ENCODE data around the gene PHACTR3.

The PHACTR3 gene

DNA sequence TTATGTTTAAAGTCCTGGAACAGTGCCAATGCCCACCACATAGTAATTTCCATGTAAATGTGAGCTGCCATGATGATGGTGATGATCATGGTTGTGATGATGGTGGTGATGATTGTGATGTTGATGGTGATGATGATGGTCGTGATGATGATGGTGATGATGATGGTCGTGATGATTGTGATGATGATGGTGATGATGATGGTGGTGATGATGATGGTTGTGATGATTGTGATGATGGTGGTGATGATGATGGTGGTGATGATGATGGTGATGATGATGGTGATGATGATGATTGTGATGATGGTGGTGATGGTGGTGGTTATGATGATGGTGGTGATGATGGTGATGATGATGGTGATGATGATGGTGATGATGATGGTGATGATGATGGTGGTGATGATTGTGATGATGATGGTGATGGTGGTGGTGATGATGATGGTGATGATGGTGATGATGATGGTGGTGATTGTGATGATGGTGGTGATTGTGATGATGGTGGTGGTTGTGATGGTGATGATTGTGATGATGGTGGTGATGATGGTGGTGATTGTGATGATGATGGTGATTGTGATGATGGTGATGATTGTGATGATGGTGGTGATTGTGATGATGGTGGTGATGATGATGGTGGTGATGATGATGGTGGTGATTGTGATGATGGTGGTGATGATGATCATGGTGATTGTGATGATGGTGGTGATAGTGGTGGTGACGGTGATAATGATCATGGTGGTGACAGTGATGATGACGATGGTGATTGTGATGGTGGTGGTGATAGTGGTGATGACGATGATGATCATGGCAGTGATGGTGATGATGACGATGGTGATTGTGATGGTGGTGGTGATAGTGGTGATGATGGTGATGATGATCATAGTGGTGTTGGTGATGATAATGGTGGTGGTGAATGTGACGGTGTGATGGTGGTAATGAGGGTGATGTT, 82.3 kb downstream of the PHACTR3 start:
- no peaks in the 10 kb centered on the region for H3K36me3 ChIP-seq (ENCODE audit: insufficient read depth, low read length)
- H3K9ac ChIP-seq (ENCODE audit: low read length): no peak overlapping the region
- H2AFZ ChIP-seq (ENCODE audit: low read length): no peak overlapping the region
- H3K4me2 ChIP-seq (ENCODE audit: low read length): no peak overlapping the region
- no peak overlapping the region for H3K27ac ChIP-seq (ENCODE audit: low read depth, low read length, poor library complexity, severe bottlenecking)
- H3K79me2 ChIP-seq (ENCODE audit: insufficient read depth, low read length): no peaks in the 10 kb centered on the region
- H3K27me3 ChIP-seq (ENCODE audit: insufficient read depth, low read length): peaks cover under 1% of the 10 kb centered on the region; the same call in 1 of the 2 replicates
- TF ChIP-seq, protein P1, sequence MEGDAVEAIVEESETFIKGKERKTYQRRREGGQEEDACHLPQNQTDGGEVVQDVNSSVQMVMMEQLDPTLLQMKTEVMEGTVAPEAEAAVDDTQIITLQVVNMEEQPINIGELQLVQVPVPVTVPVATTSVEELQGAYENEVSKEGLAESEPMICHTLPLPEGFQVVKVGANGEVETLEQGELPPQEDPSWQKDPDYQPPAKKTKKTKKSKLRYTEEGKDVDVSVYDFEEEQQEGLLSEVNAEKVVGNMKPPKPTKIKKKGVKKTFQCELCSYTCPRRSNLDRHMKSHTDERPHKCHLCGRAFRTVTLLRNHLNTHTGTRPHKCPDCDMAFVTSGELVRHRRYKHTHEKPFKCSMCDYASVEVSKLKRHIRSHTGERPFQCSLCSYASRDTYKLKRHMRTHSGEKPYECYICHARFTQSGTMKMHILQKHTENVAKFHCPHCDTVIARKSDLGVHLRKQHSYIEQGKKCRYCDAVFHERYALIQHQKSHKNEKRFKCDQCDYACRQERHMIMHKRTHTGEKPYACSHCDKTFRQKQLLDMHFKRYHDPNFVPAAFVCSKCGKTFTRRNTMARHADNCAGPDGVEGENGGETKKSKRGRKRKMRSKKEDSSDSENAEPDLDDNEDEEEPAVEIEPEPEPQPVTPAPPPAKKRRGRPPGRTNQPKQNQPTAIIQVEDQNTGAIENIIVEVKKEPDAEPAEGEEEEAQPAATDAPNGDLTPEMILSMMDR (IDR thresholded peaks at IDR 0.05; ENCODE audit: low read length): no peak
- no peak for TF ChIP-seq EZH2 (IDR thresholded peaks at IDR 0.05; ENCODE audit: borderline replicate concordance, low read length)
- no peaks in the 10 kb centered on the region for H3K9me3 ChIP-seq (ENCODE audit: low read length)
- no peaks in the 10 kb centered on the region for H3K4me1 ChIP-seq (ENCODE audit: insufficient read depth, low read length, severe bottlenecking)
- H4K20me1 ChIP-seq (ENCODE audit: insufficient read depth, low read length): no peaks in the 10 kb centered on the region
- H3K4me3 ChIP-seq (ENCODE audit: low read depth, low read length, poor library complexity, severe bottlenecking): no peak overlapping the region
- no peaks in the 10 kb centered on the region for H3K9me2 ChIP-seq (ENCODE audit: low read depth, low read length)
- H3F3A ChIP-seq (ENCODE audit: insufficient read depth, low read length): no peaks in the 10 kb centered on the region

DNA sequence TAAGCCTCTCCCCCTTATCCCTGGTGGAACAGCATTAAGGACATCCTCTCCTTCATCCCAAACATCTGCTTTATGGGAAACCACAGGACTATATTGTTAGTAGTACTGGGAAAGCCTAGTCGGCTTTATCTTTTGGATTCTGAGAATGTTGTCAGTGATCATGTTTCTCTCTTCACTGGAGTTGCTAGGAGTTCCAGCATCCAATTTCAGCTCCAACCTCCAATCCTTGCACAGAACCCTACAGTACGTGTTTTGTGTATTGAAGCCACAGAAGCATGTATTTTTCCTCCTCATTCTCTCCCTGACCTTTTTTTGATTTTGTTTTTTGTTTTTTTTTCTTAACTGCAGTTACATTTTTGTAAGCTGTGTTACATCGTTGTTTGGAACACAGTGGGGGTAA, 84.0 kb downstream of the PHACTR3 start:
- H3K4me3 ChIP-seq (ENCODE audit: low read depth, low read length, poor library complexity, severe bottlenecking): no peak overlapping the region
- no peak overlapping the region for H3K9ac ChIP-seq (ENCODE audit: low read length)
- H3K9me3 ChIP-seq (ENCODE audit: low read length): no peaks in the 10 kb centered on the region
- peaks cover 3% of the 10 kb centered on the region; the same call in 1 of the 2 replicates for H3K27me3 ChIP-seq (ENCODE audit: insufficient read depth, low read length)
- no peaks in the 10 kb centered on the region for H3K9me2 ChIP-seq (ENCODE audit: low read depth, low read length)
- no peaks in the 10 kb centered on the region for H4K20me1 ChIP-seq (ENCODE audit: insufficient read depth, low read length)
- H3K36me3 ChIP-seq (ENCODE audit: insufficient read depth, low read length): no peaks in the 10 kb centered on the region
- H2AFZ ChIP-seq (ENCODE audit: low read length): no peak overlapping the region
- TF ChIP-seq EZH2 (IDR thresholded peaks at IDR 0.05; ENCODE audit: borderline replicate concordance, low read length): no peak
- TF ChIP-seq, protein P1 (IDR thresholded peaks at IDR 0.05; ENCODE audit: low read length): no peak
- H3K27ac ChIP-seq (ENCODE audit: low read depth, low read length, poor library complexity, severe bottlenecking): no peak overlapping the region
- H3K79me2 ChIP-seq (ENCODE audit: insufficient read depth, low read length): no peaks in the 10 kb centered on the region
- H3F3A ChIP-seq (ENCODE audit: insufficient read depth, low read length): no peaks in the 10 kb centered on the region
- no peaks in the 10 kb centered on the region for H3K4me1 ChIP-seq (ENCODE audit: insufficient read depth, low read length, severe bottlenecking)
- no peak overlapping the region for H3K4me2 ChIP-seq (ENCODE audit: low read length)

DNA sequence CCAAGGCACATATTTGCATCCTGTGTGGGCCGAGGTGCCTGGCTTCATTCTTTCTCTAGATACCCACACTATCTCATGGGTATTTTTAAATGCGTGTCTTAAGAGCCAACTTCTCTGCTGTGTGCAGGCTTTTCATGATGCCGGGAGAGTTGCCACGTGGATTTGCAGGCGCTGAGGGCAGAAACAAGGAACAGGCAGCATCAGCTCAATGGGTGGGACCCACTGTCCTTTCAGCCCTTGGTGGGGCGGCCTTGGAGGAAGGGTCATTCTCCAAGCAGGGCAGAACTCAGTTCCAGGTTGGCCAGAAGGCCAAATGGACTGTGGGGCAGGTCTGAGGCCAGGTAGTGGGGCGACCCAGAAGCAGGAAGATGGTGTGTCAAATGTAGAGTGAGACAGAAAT, 84.7 kb downstream of the PHACTR3 start:
- no peak overlapping the region for H3K4me2 ChIP-seq (ENCODE audit: low read length)
- H3K9me3 ChIP-seq (ENCODE audit: low read length): no peaks in the 10 kb centered on the region
- no peak overlapping the region for H2AFZ ChIP-seq (ENCODE audit: low read length)
- no peak overlapping the region for H3K9ac ChIP-seq (ENCODE audit: low read length)
- H3K79me2 ChIP-seq (ENCODE audit: insufficient read depth, low read length): no peaks in the 10 kb centered on the region
- no peaks in the 10 kb centered on the region for H3F3A ChIP-seq (ENCODE audit: insufficient read depth, low read length)
- no peaks in the 10 kb centered on the region for H4K20me1 ChIP-seq (ENCODE audit: insufficient read depth, low read length)
- H3K4me1 ChIP-seq (ENCODE audit: insufficient read depth, low read length, severe bottlenecking): no peaks in the 10 kb centered on the region
- H3K9me2 ChIP-seq (ENCODE audit: low read depth, low read length): no peaks in the 10 kb centered on the region
- peaks cover 3% of the 10 kb centered on the region; the same call in 1 of the 2 replicates for H3K27me3 ChIP-seq (ENCODE audit: insufficient read depth, low read length)
- TF ChIP-seq EZH2 (IDR thresholded peaks at IDR 0.05; ENCODE audit: borderline replicate concordance, low read length): no peak
- TF ChIP-seq, protein P1 (IDR thresholded peaks at IDR 0.05; ENCODE audit: low read length): no peak
- H3K27ac ChIP-seq (ENCODE audit: low read depth, low read length, poor library complexity, severe bottlenecking): no peak overlapping the region
- no peaks in the 10 kb centered on the region for H3K36me3 ChIP-seq (ENCODE audit: insufficient read depth, low read length)
- no peak overlapping the region for H3K4me3 ChIP-seq (ENCODE audit: low read depth, low read length, poor library complexity, severe bottlenecking)

Data from OCI-LY1 (cell line).